HG03025 (cell line): ENCODE results near the gene MTG1.

Experiments used
- ATAC-seq: cut with Tn5 transposase; IDR thresholded peaks from one replicate; pipeline ENCODE4 v1.9.1; 2021; ENCODE audit warnings: mild to moderate bottlenecking, moderate library complexity; ENCODE audit not compliant: unreplicated experiment, low FRiP score

The MTG1 gene

GRCh38 chr10:133444342-133445267 lies 50.6 kb downstream of the MTG1 start:
- ATAC-seq: no peak

GRCh38 chr10:133445268-133445732 lies 51.3 kb downstream of the MTG1 start:
- no peak for ATAC-seq

- no peak for ATAC-seq
Observed at GRCh38 chr10:133445751-133446708, 52.1 kb downstream of the MTG1 start.

GRCh38 chr10:133446979-133447378 lies 53.0 kb downstream of the MTG1 start:
- ATAC-seq: no peak

- no peak for ATAC-seq
Observed at GRCh38 chr10:133448120-133448519, 54.2 kb downstream of the MTG1 start.

GRCh38 chr10:133451346-133451745 lies 57.4 kb downstream of the MTG1 start:
- ATAC-seq: no peak

- no peak for ATAC-seq
Observed at GRCh38 chr10:133452453-133452852, 58.5 kb downstream of the MTG1 start.

- no peak for ATAC-seq
Observed at GRCh38 chr10:133453516-133454203, 59.7 kb downstream of the MTG1 start, which contains the start of gene SCART1. Gene SCART1, plus strand, starts transcription at chr10:133453945. Its CDS starts 53 bp downstream, at chr10:133453998.

GRCh38 chr10:133454204-133454893 lies 60.4 kb downstream of the MTG1 start:
- no peak for ATAC-seq

GRCh38 chr10:133455196-133455595 lies 61.2 kb downstream of the MTG1 start:
- no peak for ATAC-seq

GRCh38 chr10:133455611-133456031 lies 61.7 kb downstream of the MTG1 start:
- no peak for ATAC-seq

GRCh38 chr10:133456041-133456951 lies 62.3 kb downstream of the MTG1 start:
- ATAC-seq: no peak

- no peak for ATAC-seq
Observed at GRCh38 chr10:133457100-133457841, 63.3 kb downstream of the MTG1 start.

- ATAC-seq: no peak
Observed at GRCh38 chr10:133458021-133458709, 64.2 kb downstream of the MTG1 start.

GRCh38 chr10:133458710-133459453 lies 64.9 kb downstream of the MTG1 start:
- ATAC-seq: no peak

- no peak for ATAC-seq
Observed at GRCh38 chr10:133459454-133460207, 65.7 kb downstream of the MTG1 start.
